Left forelimb (tissue), 1 donor: Measurements from ENCODE around the gene NR6A1.

ENCODE experiments used
- DNase-seq: peaks from one replicate; pipeline ENCODE4 v3.0.0-alpha.2; 2018; ENCODE audit warnings: low spot score

NR6A1 gene

DNA sequence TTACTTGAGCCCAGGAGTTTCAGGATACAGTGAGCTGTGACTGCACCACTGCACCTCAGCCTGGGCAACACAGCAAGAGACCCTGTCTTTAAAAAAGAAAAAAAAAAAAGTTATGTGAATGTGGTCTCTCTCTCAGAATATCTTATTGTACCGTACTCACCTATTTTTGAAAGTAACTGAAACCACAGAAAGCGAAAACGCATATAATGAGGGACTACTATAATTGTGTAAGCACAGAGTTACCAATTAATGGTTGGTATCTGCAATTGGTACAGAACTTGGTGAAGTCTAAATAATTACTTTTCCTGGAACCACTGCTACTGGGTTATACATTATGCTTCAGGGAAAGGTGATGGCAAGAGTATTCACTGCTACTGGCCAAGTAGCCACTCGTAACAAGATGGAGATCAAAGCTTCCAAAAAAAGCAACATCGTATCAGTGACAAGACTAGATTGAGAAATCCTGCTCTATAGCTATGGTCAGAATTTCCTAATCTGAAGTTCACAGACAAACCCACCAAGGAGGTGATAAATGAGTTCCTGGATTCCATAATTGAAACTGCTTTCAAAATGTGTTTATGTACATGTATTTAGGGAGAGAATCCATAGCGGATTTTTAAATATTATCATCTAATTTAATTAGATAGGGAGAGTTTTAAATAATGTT lies 82.7 kb downstream of the NR6A1 start:
- DNase-seq, result no peak

DNA sequence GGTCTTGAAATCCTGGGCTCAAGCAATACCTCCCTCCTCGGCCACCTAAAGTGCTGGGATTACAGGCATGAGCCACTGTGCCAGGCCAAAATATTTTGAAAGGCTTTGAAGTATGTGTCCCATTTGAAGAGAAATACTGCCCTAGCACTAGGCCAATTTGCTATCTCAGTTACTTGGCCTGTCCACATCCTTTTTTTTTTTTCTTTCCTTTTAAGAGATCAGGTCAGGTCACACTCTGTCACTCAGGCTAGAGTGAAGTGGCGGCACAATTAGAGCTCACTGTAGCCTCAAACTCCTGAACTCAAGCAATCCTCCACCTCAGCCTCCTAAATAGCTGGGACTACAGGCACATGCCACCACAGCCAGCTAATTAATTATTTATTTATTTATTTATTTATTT lies 84.2 kb downstream of the NR6A1 start:
- no peak for DNase-seq

DNA sequence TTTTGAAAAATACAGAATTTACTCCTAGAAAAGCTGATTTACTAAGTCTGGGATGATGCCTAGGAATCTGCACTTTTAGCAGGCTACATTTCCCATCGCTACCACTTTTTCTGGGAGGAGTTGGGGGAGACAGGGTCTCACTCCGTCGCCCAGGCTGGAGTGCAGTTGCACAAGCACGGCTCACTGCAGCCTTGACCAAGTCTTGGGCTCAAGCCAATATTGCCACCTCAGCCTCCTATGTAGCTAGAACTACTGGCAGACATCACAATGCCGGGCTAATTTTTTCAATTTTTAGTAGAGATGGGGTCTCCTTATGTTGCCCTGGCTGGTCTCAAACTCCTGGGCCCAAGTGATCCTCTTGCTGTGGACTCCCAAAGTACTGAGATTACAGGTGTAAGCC lies 85.9 kb downstream of the NR6A1 start:
- no peak for DNase-seq

DNA sequence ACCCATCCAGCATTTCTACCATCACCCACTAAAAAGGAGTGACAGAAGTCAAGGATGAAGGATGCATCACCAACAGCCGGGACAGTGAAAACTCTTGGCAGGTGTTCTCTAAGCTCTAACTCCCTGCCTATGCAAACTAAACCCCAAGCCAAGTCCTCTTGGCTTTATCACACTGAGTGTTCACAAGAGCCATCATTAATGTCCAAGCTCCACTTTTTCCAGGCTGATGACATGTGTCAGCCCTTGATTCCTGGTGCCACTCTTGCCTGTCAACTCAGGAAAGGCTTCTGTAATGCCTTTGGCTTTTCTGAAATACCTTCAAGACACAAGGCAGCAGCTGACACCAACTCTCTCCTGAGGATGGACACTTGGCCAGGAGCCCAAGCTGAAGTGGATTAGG lies 86.9 kb downstream of the NR6A1 start:
- no peak for DNase-seq

DNA sequence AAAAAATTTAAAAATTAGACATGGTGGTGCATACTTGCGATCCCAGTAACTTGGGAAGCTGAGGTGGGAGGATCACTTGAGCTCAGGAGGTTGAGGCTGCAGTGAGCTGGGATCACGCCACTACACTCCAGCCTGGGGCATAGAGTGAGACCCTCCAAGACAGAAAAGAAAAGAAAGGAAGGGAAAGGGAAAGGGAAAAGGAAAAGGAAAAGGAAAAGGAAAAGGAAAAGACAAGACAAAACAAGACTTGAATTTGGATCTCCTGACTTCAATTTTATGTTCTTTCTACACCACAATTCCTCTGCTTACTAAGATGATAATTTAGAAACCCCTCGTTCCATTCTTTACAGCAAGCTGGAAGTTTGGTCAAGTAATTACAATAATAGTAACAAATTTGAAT lies 88.1 kb downstream of the NR6A1 start:
- no peak for DNase-seq

DNA sequence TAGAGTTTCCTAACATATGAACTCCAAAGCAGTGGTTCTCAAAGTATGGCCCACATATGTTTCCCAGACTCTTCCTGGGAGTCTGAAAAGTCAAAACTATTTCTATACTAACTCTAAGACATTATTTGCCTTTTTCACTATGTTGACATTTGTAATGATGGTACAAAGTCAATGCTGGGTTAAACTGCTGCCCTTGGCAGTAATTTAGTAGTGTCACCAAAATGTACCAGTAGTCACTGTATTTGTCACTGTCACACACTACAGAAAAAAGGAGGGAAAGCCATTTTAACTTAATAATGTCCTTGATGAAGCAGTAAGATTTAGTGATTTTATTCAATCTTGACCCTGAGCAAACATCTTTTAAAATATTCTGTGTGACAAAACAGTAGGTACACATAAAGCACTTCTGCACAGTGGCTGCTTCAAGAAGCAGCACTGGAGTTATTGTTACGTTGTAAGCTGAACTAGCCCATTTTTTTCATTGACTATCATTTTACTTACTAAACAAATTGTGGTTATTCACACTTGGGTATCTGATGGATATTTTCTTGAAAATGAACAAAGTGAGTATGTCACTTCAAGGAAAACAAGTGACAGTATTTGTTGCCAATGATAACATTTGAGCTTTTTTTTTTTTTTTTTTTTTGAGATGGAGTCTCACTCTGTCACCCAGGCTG lies 90.3 kb downstream of the NR6A1 start:
- DNase-seq, result no peak

DNA sequence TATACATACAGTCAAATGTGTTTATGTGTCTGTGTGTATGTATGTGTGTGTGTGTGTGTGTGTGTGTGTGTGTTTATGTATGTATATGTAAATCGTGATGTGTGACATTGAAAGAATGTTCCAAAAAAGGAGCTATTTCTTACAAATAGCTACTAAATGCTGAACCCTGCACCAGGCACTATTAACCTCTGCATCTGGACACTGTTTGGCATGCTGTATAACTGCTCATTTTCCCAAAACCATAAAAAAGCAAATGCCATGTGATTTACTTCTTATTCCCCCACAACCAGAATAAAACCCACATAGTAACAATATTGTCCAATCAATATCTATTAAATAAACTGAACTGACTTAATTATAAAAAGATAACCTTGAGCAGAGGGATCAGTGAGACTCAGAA lies 91.1 kb downstream of the NR6A1 start:
- DNase-seq, result no peak

DNA sequence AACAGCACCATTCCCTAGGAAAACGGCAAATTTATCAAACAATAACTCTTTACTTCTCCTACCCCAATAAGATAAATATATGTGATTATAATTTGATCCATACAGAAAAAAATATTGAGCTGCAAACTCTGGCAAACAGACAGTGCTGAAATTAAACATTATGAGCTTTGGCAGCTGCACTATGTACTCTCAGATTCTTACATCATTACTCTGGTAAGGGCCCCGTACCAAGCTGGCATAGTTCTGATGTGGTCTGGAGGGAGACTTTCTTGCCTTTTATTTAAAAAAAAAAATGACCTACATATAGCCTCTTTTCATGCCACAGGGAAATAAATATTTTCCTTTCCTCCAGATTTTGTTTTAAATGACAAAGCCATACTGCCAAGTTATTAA lies 95.0 kb downstream of the NR6A1 start:
- DNase-seq, result no peak

DNA sequence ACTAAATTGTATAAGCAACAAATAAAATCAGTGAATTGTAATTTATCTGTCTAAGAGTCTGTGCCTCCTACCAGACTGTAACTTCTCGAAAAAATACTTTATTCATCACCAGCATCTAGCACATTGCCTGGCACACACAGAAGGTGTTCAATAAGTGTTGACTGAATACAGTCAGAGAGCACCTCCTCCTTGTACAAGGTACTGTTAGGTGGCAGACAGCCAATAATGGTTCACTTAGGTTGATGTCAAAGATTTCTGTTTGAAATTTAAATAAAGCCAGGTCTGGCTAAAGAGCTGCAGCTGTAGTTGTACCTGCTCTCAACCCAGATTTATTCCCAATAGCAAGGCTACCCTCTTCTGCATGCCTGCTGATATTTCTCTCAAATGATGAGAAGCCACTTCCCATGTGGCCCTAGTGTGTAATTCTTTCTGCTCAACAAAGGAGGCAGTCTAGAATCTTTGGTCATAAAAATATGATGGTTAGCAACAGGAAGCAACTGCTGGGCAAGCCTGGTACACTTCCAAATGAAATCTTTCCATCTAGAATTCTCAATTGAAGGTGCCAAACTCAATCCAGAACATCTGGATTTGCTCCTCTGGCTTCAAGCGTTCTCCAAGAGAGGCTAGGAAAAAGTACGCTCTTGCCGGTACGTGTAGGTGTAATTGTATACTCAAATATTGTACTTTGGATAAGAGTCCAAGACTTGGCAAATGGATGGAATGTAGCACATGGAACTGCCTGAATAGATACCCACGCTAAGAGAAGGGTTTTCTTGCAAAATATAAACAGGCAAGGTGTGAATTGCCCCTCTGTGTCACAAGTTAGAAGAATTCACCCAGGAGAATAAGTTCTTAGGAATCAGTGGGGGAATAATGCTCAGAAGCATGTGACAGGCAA lies 95.6 kb downstream of the NR6A1 start:
- DNase-seq, result no peak

DNA sequence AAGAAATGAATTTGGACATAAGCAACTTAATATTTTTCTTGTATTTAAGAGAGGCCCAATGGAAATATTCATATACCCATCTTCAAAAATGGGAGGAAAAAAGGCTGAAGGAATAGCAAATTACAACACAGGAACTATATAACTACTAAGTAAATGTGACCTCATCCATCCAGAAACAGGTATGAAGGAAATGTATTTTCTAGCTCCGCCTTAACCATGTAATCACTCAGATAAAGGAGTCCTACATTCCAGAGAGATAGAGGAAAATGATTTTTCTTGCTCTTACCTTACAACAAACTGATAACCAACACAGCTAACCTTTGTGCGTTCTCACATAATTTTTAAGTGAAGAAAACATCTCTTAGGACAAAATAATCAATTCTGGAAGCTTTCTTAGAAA lies 96.5 kb downstream of the NR6A1 start:
- DNase-seq, result no peak

DNA sequence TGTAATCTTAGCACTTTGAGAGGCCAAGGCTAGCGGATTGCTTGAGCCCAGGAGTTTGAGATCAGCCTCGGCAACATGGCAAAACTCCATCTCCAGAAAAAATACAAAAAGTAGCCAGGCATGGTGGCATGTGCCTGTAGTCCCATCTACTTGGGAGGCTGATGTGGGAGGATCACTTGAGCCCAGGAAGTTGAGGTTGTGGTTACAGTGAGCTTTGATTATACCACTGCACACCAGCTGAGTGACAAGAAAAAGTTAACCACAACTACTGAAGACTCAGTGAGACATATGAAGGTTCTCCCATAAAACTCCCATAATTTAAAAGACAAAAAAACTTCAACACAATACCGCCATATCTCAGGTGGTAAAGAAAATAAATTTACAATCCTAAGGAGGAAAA lies 98.0 kb downstream of the NR6A1 start:
- no peak for DNase-seq

DNA sequence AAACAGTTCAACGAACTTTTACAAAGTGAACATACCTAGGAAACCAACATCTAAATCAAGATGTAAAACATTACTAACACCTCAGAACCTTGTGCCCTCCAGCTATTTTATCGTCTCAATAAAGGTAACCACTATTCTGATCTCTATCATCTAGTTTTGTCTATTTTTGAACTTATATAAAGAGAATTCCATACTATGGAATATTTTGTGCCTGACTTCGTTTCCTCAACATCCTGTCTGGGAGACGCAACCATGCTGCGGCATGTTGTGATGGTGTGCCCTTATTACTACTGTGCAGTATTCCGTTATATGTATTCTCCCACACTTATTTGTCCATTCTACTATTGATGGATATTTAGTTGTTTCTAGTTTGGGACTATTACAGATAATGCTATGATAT lies 99.2 kb downstream of the NR6A1 start:
- DNase-seq, result no peak

DNA sequence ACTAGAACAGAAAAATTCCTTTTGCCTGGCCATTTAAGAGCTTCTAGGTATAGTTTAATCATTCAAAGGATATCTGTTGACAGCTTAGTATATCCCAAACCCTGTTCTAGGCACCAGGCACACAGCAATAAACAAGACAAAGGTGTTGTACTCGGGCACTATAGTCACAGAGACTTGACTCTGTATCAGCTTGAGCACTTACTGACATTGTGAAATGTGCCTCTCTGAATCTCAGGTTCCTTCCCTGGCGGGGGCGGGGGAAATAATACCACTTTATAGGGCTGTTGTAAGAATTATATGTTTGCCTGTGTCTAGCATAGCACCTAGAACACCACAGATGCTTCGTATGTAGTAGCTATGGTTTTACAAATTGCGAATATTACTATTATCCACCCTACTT lies 104.5 kb downstream of the NR6A1 start:
- DNase-seq, result no peak

DNA sequence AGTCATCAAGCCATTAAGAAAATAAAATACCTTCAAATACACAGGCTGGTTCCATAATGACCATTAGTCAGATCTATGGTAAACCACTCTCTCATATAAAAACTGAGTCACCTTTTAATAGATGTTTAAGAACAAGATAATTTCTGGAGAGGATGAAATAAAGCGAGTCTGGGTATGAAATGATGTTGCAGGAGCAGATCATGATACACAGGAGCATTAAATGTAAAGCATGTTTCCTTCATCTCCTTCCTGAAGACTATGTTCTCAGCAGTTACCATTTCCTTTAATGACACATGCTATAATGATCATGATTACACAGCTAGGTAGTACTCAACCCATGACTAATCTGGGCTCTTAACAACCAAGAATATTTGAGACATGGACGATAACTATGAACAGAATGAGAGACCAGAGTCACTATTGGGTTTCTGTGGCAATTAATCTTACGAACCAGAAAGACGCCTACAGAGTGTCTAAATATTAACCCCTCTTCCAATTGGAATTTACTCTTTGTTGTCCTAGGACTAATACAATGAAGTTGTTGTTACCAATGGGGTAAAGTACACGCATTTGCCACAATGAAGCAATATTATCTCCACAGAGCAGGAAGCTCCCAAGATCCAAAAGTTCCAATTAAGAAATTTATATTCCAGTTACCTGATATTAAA lies 105.6 kb downstream of the NR6A1 start:
- no peak for DNase-seq

DNA sequence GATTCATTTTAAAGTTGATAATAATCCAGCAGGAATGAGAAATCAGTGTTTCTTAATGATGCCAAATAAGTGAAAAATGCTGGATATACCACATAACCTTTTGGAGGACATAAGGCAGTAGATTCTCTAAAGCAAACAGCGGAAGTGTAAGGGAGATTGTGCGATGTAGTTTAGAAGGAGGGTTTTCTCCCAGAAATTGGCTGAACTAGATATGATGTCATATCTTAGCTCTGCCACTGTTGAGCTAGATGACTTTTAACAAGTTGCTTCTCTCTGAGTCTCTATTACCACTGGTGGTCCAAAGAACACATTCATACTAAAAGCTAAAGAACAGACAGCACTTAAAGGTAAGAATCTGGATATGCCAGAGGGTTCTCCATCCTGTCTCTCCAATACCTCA lies 107.0 kb downstream of the NR6A1 start:
- DNase-seq, result no peak

DNA sequence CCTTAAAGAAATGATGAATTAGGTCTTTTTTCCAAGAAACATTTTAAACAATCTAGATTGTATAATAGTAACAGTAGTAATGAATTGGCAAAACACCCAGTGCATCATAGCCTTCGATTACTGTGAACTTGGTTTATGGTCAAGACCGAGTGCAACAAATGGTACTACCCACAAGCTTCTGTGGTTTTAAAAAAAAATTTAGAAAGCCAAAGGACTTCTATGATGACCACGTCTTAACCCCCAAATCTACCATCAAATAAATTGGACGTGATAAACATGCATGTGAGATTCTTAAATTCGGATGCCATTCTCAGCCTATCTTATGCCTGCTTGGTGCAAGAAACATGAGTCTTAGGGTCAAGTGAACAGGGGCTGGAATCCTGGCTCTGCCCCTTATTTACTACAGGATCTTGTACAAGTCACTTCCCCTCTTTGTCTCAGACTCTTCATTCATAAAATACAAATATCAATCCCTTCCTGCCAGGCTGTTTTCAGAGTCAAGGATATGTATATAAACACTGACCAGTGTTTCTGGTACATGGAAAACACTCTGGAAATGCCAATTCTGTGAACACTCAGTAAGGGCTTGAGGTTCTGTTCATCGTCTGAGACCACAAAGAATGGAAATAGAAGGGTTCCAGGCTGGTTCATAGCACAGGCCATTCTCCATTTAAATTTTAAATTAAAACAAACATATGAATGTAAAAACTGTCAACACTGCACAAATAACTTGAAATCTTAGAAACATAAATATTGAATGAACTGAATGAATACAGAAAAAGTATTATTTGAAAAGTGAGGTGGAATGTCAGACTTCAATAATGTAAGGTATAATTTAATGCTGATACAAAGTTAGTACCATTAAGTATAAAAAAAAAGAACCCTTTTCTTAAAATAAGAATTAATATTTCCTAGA lies 107.8 kb downstream of the NR6A1 start:
- no peak for DNase-seq

DNA sequence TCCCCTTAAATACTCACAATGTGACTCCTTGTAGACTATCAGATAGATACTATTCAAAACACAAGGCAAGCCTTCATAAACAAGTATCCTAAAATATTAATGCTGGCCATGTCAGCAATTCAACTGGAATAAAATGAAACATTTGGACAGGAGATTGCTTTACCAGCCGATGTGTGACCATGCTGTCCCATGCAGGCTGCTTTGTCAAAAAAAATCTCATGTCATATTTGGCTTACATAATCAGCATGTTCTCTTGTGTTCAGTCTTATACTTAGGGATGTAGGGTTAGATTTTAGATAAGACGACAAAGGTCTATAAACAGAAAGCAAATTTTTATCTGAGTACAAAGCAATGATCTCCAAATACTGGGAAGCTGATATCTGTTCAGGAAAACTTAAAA lies 108.5 kb downstream of the NR6A1 start:
- no peak for DNase-seq

DNA sequence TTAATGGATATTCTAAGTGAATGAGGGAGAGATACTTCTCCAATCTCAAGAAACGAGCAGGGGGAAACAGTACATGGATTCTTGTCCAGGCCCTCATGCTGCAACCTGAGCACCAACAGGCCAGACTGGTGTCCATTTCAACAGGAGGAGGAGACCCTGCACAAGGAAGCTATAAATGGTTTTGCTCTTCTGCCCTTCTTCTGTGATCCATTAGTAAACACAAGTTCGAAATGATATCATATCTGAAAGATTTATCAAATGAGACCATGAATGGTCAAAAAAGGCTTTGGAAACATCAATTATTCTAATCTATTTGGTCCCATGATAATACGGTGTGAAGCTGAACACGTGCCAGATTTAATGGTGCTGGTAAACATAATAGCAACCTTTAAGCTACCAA lies 109.8 kb downstream of the NR6A1 start:
- DNase-seq, result no peak

DNA sequence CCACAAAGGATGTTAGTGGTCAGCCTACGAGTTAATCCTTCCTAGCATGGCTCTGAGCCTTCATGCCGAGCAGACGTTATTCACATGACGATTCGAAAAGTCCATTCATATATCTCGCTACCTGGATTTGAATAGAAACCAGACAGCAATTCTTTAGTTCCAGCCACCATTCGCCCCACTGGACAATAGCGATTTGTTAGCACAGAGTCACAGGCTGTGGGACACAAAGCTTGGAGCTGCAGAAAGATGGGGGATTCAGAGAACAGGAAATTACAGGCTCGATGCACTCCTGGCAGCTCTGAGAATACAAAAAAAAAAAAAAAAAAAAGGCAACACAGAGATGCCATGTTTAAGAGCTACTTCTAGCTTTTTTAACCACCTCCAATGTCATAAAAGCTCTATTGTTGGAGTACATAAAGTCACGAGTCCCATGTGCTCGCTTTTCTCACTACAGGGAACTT lies 110.7 kb downstream of the NR6A1 start:
- DNase-seq, result peak; percentile 77

DNA sequence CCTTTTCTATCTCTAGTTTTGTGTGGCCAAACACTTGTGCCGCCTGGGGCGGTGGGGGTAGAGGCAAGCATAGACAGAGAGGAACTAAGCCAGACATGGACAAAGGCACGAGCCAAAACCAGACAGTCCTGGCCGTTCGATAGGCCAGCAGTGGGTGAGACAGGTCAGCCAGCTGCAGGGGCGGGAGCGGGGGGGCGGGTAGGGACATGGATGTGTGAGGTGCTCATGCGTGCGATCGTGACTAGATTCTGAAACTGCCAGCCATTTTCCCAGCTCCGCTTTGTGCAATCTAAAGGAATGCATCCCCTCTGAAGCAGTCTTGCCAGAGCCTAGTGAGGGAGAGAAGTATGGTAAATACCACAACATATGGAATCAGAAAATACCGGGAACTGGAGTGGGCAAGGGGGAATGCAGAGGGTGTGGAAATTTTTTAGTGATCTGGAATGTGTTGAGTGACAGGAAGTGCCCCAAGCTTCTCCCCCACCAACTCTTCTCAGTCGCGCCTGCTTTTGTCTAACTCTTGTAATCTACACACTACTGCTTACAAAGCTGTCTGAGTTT lies 111.9 kb downstream of the NR6A1 start:
- peak; percentile 90 for DNase-seq
